HepG2 (cell line): ENCODE results near the gene STARD10. TPM values are rescaled to one million over a fixed set of nuclear protein-coding genes. Genes with fewer than 3 reads are reported as not detected.
A peak's percentile ranks its signal among the peaks of the same experiment; 100 is the strongest.

ENCODE experiments used
- EEA1 ChIP-seq: sonication (generic); formaldehyde crosslinking; IDR thresholded peaks from 2 replicates; pipeline ENCODE4 v1.5.1; 2020; ENCODE audit warnings: mild to moderate bottlenecking, missing genetic modification reagents, borderline replicate concordance
- HIVEP1 ChIP-seq: sonication (generic); formaldehyde crosslinking; IDR thresholded peaks from 2 replicates; pipeline ENCODE4 v1.4.0; 2020; ENCODE audit warnings: mild to moderate bottlenecking, missing genetic modification reagents
- PITX1 ChIP-seq: sonication (generic); formaldehyde crosslinking; IDR thresholded peaks from 2 replicates; pipeline ENCODE4 v1.5.1; 2020; ENCODE audit warnings: mild to moderate bottlenecking, missing genetic modification reagents
- RAD21 ChIP-seq: fragments of 450-650 bp; formaldehyde crosslinking; IDR thresholded peaks from 2 replicates; pipeline ENCODE4 v1.5.0; 2020; ENCODE audit warnings: mild to moderate bottlenecking
- RFXAP ChIP-seq: sonication (generic); formaldehyde crosslinking; IDR thresholded peaks from 2 replicates; pipeline ENCODE4 v1.4.0; 2020; ENCODE audit warnings: missing genetic modification reagents, borderline replicate concordance
- STAT5B ChIP-seq: sonication (generic); formaldehyde crosslinking; IDR thresholded peaks from 2 replicates; pipeline ENCODE4 v1.4.0; 2020; ENCODE audit warnings: missing genetic modification reagents
- TCF7 ChIP-seq: sonication (generic); IDR thresholded peaks from 2 replicates; pipeline ENCODE4 v1.6.1; 2016; ENCODE audit warnings: antibody characterized with exemption, low read depth
- ZBTB21 ChIP-seq: sonication (generic); formaldehyde crosslinking; IDR thresholded peaks from 2 replicates; pipeline ENCODE4 v1.4.0; 2020; ENCODE audit warnings: missing genetic modification reagents
- ZNF432 ChIP-seq: sonication (generic); formaldehyde crosslinking; IDR thresholded peaks from 2 replicates; pipeline ENCODE4 v1.5.0; 2020; ENCODE audit warnings: missing genetic modification reagents, mild to moderate bottlenecking, borderline replicate concordance
- ZNF615 ChIP-seq: sonication (generic); formaldehyde crosslinking; IDR thresholded peaks from 2 replicates; pipeline ENCODE4 v1.5.0; 2020; ENCODE audit warnings: mild to moderate bottlenecking, missing genetic modification reagents, borderline replicate concordance
- polyA plus RNA-seq, 8 experiments: library from polyadenylated mRNA; depleted of rRNA in 3 of 8; stranded (reverse) in 7 of 8; unstranded in 1 of 8; fragments of >200 nt; fragmentation: Illumina TruSeq in 4 of 8; extraction: Trizol in 4 of 8; gene quantifications; 2 replicates each; pipeline versions ENCODE4 v1.2.1 to v1.2.3, GENCODE V29; 2011 to 2016; ENCODE audit warnings: low read depth in 4 of 8, missing spikeins in 1 of 8, mixed read lengths in 1 of 8; ENCODE audit not compliant: insufficient read depth in 1 of 8
- total RNA-seq, 5 experiments: library from RNA; depleted of rRNA; stranded (reverse); fragments of >200 nt; fragmentation: Illumina TruSeq; extraction: Trizol; gene quantifications; 2 replicates each; pipeline ENCODE4 v1.2.3, GENCODE V29; 2016; ENCODE audit warnings: low read depth in 1 of 5
- TF ChIP-seq, protein P1 (sequence below): sonication (generic); formaldehyde crosslinking; IDR thresholded peaks from 2 replicates; pipeline ENCODE4 v1.5.0; 2020; ENCODE audit warnings: mild to moderate bottlenecking, missing genetic modification reagents, moderate library complexity
- TF ChIP-seq, protein P2 (sequence below): sonication (generic); formaldehyde crosslinking; IDR thresholded peaks from 2 replicates; pipeline ENCODE4 v1.8.1; 2022; ENCODE audit warnings: low read depth, mild to moderate bottlenecking, missing genetic modification reagents

The STARD10 gene
- total and polyA plus RNA-seq, 2 of the 13 experiments (the other 11 are each of a cell fraction or from before 2014, with no cell fraction given): 260 to 341 TPM

DNA sequence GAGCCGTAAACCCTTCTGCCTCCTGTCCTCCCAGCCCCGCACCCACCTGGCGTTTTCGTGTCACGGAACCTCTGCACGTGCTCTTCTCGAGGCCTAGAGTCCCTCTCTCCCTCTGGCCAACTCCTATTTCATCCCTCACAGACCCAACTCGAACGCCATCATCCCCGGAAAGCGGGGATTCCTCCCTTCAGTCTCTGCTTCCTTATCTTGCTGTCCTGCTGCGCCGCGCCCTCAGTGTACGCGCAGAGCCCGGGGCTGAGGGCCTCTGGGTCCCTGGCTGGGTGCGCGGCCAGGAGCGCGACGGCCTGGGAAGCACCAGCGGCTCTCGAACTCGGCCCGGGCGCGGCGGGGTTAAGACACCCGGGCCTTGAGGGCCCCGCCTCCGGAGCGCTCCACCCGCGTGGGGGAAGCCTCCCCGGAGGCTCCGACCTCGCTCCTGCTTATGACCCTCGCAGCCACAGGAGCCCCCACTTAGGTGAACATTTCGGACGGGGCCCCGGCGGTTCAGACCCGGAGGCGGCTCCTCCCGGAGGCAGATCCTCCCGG, 20.0 kb upstream of the STARD10 start (continued):
- TF ChIP-seq, protein P1, sequence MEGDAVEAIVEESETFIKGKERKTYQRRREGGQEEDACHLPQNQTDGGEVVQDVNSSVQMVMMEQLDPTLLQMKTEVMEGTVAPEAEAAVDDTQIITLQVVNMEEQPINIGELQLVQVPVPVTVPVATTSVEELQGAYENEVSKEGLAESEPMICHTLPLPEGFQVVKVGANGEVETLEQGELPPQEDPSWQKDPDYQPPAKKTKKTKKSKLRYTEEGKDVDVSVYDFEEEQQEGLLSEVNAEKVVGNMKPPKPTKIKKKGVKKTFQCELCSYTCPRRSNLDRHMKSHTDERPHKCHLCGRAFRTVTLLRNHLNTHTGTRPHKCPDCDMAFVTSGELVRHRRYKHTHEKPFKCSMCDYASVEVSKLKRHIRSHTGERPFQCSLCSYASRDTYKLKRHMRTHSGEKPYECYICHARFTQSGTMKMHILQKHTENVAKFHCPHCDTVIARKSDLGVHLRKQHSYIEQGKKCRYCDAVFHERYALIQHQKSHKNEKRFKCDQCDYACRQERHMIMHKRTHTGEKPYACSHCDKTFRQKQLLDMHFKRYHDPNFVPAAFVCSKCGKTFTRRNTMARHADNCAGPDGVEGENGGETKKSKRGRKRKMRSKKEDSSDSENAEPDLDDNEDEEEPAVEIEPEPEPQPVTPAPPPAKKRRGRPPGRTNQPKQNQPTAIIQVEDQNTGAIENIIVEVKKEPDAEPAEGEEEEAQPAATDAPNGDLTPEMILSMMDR (CRISPR knock-in tag): peak; percentile 12; the same call in 1 of the 2 replicates
- no peak for TF ChIP-seq ZNF432 (CRISPR knock-in tag)
- TF ChIP-seq EEA1 (CRISPR knock-in tag): no peak
- no peak for TF ChIP-seq RAD21
- peak; percentile 24; the same call in 1 of the 2 replicates for TF ChIP-seq ZBTB21 (CRISPR knock-in tag)
- TF ChIP-seq HIVEP1 (CRISPR knock-in tag): peak; percentile 99
- TF ChIP-seq STAT5B (CRISPR knock-in tag): 0 out of 2 replicates have a peak, but pooled peaks have one; percentile 18
- no peak for TF ChIP-seq RFXAP (CRISPR knock-in tag)
- TF ChIP-seq, protein P2, sequence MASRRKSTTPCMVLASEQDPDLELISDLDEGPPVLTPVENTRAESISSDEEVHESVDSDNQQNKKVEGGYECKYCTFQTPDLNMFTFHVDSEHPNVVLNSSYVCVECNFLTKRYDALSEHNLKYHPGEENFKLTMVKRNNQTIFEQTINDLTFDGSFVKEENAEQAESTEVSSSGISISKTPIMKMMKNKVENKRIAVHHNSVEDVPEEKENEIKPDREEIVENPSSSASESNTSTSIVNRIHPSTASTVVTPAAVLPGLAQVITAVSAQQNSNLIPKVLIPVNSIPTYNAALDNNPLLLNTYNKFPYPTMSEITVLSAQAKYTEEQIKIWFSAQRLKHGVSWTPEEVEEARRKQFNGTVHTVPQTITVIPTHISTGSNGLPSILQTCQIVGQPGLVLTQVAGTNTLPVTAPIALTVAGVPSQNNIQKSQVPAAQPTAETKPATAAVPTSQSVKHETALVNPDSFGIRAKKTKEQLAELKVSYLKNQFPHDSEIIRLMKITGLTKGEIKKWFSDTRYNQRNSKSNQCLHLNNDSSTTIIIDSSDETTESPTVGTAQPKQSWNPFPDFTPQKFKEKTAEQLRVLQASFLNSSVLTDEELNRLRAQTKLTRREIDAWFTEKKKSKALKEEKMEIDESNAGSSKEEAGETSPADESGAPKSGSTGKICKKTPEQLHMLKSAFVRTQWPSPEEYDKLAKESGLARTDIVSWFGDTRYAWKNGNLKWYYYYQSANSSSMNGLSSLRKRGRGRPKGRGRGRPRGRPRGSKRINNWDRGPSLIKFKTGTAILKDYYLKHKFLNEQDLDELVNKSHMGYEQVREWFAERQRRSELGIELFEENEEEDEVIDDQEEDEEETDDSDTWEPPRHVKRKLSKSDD (CRISPR knock-in tag): no peak
- TF ChIP-seq TCF7: no peak
- no peak for TF ChIP-seq ZNF615
- peak; percentile 36; the same call in 1 of the 2 replicates for TF ChIP-seq PITX1 (CRISPR knock-in tag)
